GM21360 (cell line): Measurements from ENCODE around the gene NINL.
"Not testable (repeated sequence)": the region's sequence is repeated elsewhere in the genome, so short reads cannot be mapped to it uniquely, and the experiment has no call there.

Experiments used
- ATAC-seq: cut with Tn5 transposase; IDR thresholded peaks from one replicate; pipeline ENCODE4 v1.9.1; 2021; ENCODE audit warnings: mild to moderate bottlenecking, moderate library complexity; ENCODE audit not compliant: unreplicated experiment

The NINL gene

GRCh38 chr20:25487975-25488374, 97.4 kb downstream of the NINL start:
- no peak for ATAC-seq

DNA sequence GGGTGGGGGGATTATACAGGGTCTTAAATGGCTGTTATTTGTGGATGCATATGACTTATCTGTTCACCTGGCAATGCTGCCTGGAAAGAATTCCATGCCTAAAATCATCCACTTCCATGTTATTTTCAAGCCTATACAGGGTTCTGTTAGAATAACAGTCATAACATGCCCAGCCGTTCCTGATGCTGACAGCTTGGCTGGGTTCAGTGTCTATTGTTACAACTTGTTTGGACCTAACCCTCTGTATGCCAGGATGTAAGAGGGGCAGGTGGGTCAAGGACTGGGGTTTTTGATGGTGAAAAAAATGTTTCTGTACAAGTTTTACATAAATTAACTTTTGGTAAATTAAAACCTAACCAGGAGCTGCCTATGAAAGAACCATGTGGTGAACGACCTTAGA, 98.0 kb downstream of the NINL start:
- ATAC-seq = no peak

DNA sequence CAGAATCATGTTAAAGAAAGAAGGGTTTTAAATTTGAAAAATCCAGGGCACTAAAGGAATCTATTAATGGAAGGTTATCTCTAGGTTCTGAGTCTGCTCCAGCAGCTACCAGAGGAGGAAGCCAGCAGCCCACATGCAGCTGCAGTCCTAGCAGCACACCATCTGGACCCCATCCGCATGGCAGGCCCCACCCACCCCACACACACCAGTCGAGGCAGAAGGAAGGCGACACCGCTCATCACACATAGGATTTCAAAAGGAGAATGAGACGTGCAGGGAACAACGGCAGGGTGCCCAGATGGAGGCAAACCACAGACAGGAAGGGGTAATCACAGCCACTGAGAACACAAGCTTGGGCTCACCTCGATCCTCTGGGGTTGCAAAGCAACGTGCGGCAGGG, 99.0 kb downstream of the NINL start:
- no peak for ATAC-seq

DNA sequence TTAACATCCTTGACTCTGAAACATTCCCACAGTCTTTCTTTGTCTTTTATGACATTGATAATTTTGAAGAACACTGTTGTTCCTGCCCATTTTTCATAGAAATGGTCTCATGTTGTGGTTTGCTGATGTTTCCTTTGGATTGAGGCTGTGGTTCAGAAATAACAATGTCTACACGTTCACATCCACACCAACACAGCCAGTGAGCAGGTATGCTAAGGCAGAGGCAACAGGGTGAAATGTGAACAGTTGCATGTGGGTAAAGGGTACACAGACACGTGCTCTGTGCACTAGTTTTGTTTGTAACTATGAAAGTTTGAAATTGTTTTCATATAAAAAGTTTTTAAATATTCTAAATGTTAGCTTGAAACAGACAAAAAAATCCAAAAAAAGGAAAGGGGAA, 99.5 kb downstream of the NINL start:
- ATAC-seq = no peak

GRCh38 chr20:25484911-25485511, 100.3 kb downstream of the NINL start:
- ATAC-seq = no peak

GRCh38 chr20:25484224-25484846, 101.0 kb downstream of the NINL start:
- ATAC-seq = no peak

DNA sequence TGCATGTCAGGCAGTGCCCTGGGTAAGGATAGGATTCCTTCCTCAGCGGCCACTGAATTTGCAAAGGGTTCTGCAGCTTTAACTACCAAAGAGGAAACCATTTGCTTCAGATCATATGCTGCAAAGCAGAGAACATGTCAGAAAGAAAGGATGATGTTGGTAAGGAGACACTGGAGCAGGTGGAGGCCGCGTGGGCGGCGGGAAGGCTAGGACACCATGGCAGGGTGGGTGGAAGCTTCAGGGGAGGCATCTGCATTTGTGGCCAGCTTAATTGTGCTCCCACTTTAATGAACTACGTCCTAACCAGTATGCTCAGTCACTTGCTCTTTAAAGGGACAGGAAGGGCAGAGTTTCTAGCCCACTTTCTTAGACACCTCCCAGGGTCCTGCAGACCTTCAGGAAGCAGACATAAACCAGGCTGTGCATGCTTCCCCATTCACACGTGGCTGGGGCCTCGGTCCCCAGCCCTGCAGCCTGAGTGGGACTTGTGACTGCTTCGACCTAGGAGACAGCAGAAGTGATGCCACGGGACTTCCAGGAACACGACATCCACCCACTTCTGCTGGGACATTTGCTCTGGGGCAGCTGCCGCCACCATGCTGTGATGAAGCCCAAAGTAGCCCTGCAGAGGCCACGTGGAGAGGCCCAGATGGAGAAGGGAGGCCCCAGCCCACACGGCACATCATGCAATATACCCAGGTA, 101.7 kb downstream of the NINL start:
- ATAC-seq = no peak

DNA sequence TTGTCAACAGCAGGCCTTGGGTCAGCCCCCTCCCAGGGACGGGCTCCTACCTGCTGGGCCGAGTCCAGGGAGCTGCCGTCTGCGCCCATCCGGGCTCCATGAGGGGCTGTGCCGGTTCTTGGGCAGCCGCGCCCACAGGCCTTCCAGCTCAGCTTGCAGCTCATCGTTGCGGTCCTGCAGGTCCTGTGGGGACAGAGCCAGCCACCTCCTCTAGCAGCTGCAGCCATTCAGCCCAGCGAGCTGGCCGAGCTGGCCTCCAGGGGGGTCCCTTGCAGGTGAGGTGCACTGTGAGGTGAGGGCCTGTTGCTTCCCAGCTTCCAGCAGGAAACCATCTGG, 103.4 kb downstream of the NINL start:
- no peak for ATAC-seq

DNA sequence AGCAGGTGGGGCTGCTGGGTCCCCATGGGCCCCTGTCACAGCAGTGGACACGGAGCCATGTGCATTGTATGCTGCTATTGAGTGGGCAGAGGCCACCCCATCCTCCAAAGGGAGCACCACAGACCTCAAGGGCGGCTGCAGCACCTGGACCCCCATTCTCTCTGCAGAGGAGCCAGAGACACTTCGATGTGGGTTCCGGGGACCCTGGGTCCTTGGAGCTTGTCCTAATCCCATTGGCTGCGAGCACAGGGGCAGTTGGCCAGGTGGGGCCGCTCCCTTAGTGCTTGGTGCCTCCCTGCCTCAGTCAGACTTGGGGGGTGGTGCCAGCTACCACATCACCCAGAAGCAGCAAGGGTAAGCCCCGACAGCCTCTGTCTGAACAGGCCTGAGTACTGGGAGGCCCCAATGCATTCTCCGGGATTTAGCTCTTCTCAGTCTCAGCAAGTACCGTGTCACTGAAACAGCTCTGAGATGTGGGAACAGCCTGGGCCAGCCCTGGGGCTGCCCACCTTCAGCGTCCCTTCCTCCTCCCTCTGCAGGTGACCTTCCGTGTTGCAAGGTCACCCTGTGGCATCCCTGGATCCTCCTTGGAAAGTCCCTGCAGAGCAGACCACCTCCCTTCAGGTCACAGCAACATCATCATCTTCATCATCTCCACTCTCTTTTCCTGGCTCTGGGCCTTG, 104.0 kb downstream of the NINL start:
- no peak for ATAC-seq

DNA sequence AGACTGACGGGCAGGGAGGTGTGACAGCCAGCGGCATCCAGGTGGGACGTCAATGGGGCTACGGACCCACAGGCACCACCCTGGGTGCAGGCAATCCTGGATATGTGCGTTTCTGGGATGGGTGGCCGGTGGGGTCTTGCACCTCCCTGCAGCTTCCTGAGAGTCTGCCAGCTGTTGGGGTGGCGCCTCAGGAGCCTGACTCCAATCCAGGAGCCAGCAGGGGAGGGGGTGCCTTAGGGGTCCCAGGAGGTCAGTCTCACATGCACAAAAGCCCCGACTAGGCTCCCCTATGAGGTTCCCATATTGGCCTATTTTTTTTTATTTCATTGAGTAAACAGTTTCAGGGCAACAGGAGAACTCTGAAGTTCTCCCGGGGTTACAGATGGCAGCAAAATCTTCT, 104.5 kb downstream of the NINL start:
- no peak for ATAC-seq

DNA sequence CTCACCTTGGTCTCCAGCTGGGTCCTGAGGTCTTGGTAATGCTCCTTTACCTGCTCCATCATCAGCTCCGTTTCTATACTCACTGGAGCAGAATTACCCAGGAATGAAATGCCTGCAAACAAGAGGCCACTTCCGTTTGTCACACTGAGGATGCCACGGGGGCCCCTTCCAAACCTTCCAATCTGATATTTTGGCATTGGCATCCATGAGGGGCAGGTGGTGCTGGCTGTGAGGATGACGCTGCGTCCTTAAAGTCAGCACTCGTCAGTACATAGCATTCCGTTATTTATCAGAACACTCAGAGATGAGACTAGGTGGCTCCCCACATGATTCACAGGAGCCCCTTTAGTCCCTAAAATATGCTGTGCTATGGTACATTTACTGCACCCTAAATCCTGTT, 105.2 kb downstream of the NINL start:
- no peak for ATAC-seq

DNA sequence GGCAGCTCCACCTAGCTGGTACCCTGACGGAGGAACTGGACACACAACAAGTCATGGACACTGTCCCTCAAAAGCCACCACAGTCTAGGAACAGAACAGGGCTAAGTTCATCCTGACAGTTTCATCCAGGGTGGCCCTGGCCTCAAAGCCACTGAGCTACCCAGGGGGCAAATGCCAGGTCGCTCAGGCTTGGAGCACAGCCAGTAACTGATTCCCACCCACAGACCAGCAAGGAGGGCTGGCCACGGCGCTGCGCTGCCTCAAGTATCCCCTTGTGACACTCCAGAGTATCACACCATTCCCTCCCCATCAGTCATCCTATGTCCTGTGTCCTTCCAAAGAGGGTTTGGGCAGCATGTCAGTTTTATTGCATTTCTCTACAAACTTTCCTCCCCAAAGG, 105.7 kb downstream of the NINL start:
- no peak for ATAC-seq

DNA sequence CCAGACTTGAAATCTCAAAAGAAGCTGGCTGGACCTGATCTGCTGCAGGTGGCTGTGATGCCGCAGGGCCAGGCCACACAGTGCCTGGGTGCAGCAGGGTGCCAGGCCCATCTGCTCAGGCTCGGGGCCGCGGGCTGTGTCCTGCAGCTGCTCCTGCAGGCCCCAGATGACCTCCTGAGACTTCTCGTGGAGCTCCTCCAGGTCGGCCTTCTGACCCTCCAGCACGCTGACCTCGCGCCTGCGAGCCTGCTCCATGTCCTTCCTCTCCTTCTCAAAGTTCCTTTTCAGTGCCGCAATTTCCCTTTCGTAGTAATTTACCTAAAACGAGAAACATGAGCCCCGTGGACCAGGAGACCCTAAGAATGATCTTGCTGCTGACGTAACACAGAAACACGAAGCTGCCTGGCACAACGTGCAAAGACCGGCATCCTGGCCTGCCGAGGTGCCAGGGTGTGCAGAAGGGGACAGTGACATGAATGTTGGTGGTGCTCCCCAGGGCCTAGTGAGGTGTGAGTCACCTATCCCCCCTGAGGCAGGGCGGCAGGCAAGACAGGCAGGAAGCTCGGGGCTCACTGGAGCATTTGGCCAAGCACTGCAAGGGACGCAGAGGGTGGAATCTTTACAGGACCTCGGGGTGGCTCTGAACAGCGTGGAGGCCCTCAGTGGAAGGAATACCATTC, 106.3 kb downstream of the NINL start:
- no peak for ATAC-seq

GRCh38 chr20:25477014-25477882, 108.1 kb downstream of the NINL start:
- no peak for ATAC-seq

GRCh38 chr20:25476106-25477013, 109.0 kb downstream of the NINL start:
- no peak for ATAC-seq

- not testable (repeated sequence) for ATAC-seq
These were observed 112.0 kb downstream of the NINL start for GRCh38 chr20:25473297-25473696.

DNA sequence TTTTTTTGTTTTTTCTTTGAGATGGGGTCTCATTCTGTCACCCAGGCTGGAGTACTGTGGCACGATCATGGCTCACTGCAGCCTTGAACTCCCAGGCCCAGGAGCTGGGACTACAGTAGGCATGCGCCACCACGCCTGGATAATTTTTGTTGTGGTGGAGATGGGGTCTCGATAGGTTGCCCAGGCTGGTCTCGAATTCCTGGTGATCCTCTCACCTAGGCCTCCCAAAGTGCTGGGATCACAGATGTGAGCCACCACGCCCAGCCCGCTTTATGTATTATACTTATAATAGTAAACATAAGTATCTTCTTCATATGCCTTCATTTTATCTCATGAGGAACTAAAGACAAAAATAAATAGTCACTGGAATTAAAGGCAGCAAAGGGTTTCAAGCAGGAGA, 114.3 kb downstream of the NINL start:
- no peak for ATAC-seq

DNA sequence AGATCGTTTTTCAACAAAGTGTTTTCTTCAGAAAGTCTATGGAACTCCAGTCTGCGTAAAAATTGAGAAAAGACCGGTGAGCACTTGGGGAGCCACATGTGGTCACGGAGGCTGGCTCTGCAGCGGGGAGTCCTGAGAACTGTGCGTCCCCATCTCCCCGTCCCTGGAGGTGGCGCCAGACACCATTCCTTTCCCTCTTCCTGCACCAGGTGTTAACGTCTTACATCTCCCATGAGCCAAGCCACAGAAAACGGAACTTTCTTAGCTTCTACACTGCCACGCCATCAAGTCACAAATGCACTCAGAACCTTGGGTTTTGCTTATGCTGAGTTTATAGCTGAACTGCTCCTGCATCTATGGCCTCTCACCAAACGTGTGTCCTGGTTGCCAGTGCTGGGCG, 115.3 kb downstream of the NINL start:
- ATAC-seq = peak; percentile 73

DNA sequence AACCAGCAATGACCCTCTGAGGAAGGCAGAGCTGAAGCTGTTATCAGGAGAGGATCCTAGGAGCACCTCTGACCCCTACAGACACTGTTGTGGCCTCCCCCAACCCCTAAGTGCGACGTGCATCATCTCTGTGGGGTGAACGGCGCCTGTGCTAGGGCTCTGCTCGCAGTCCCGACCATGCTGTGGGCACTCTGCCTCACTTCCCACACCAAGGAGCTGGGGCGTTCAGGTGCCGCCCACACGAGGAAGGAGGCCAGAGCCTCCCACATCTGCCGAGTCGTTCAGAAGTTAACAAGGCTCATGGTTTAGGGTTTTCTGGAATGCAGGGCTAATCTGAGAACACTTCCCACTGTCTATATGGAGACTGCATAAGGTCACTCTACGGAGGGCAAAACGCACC, 115.8 kb downstream of the NINL start:
- no peak for ATAC-seq
